ENCODE results near the gene CIB1. TPM values are rescaled to one million over a fixed set of nuclear protein-coding genes. Genes with fewer than 3 reads are reported as not detected.

CIB1 gene
- total and polyA plus RNA-seq, 2 of the 8 experiments (the other 6 are each of a cell fraction or from before 2014, with no cell fraction given) = 26.0 to 63.5 TPM

- TF ChIP-seq PHF8 (conservative IDR thresholded peaks at IDR 0.05; ENCODE audit: low read depth, low read length) (no peak), TAF7 (optimal IDR thresholded peaks at IDR 0.05; ENCODE audit: borderline replicate concordance, low read depth, low read length) (no peak)
Observed at GRCh38 chr15:90222547-90222946, 11.2 kb downstream of the CIB1 start (continued).
